MM.1S (cell line): Measurements from ENCODE around the gene PPP1R9A.

Experiments used
- DNase-seq: peaks from one replicate; pipeline ENCODE4 v3.0.0-alpha.2; 2015
- H2AFZ ChIP-seq: fragments of 300-600 bp; sonication (generic); 2 replicates; pipeline ENCODE4 v1.6.0; 2016; ENCODE audit warnings: antibody characterized with exemption, low read length
- H3F3A ChIP-seq: fragments of 300-600 bp; sonication (generic); 2 replicates; pipeline ENCODE4 v1.6.1; 2016; ENCODE audit warnings: mild to moderate bottlenecking, antibody characterized with exemption, low read length, moderate library complexity, mixed read lengths; ENCODE audit not compliant: insufficient read depth
- H3K27ac ChIP-seq: fragments of 300-600 bp; sonication (generic); 2 replicates; pipeline ENCODE4 v1.5.1; 2016; ENCODE audit warnings: mild to moderate bottlenecking, low read length
- H3K27me3 ChIP-seq: fragments of 300-600 bp; sonication (generic); replicated peaks from 2 replicates; pipeline ENCODE4 v1.6.0; 2016; ENCODE audit warnings: low read length; ENCODE audit not compliant: insufficient read depth
- H3K36me3 ChIP-seq: fragments of 300-600 bp; sonication (generic); replicated peaks from 2 replicates; pipeline ENCODE4 v1.6.1; 2016; ENCODE audit warnings: mild to moderate bottlenecking, low read length, mixed read lengths; ENCODE audit not compliant: insufficient read depth
- H3K4me1 ChIP-seq: fragments of 300-600 bp; sonication (generic); 2 replicates; pipeline ENCODE4 v1.6.1; 2016; ENCODE audit warnings: low read length, mixed read lengths
- H3K4me2 ChIP-seq: fragments of 300-600 bp; sonication (generic); 2 replicates; pipeline ENCODE4 v1.6.0; 2016; ENCODE audit warnings: low read depth, low read length
- H3K4me3 ChIP-seq: fragments of 300-600 bp; sonication (generic); 2 replicates; pipeline ENCODE4 v1.5.1; 2016; ENCODE audit warnings: low read length, mixed read lengths
- H3K79me2 ChIP-seq: fragments of 300-600 bp; sonication (generic); 2 replicates; pipeline ENCODE4 v1.6.1; 2016; ENCODE audit warnings: mixed run types, low read length, mixed read lengths
- H3K9ac ChIP-seq: fragments of 300-600 bp; sonication (generic); 2 replicates; pipeline ENCODE4 v1.6.1; 2016; ENCODE audit warnings: low read length, mixed read lengths
- H3K9me2 ChIP-seq: fragments of 300-600 bp; sonication (generic); replicated peaks from 2 replicates; pipeline ENCODE4 v1.6.1; 2016; ENCODE audit warnings: mild to moderate bottlenecking, low read length, mixed read lengths; ENCODE audit not compliant: insufficient read depth
- H3K9me3 ChIP-seq: fragments of 300-600 bp; sonication (generic); replicated peaks from 2 replicates; pipeline ENCODE4 v1.6.1; 2016; ENCODE audit warnings: mild to moderate bottlenecking, low read length, mixed read lengths; ENCODE audit not compliant: insufficient read depth
- H4K20me1 ChIP-seq: fragments of 300-600 bp; sonication (generic); 2 replicates; pipeline ENCODE4 v1.6.1; 2016; ENCODE audit warnings: mild to moderate bottlenecking, low read length, moderate library complexity, mixed read lengths; ENCODE audit not compliant: insufficient read depth
- EZH2 ChIP-seq: fragments of 300-600 bp; sonication (generic); optimal IDR thresholded peaks from 2 replicates; pipeline ENCODE3; 2017; ENCODE audit warnings: low read depth, mild to moderate bottlenecking, antibody characterized with exemption, low read length, mixed read lengths
- EZH2phosphoT487 ChIP-seq: fragments of 300-600 bp; sonication (generic); IDR thresholded peaks from 2 replicates; pipeline ENCODE4 v1.6.1; 2018; ENCODE audit warnings: antibody characterized with exemption, low read length
- TF ChIP-seq, protein P1 (sequence below): fragments of 300-600 bp; sonication (generic); IDR thresholded peaks from 2 replicates; pipeline ENCODE4 v1.5.1; 2016; ENCODE audit warnings: antibody characterized with exemption, low read length, mixed read lengths

Gene PPP1R9A

GRCh38 chr7:94888995-94889523, 18.3 kb upstream of the PPP1R9A start:
- TF ChIP-seq, protein P1, sequence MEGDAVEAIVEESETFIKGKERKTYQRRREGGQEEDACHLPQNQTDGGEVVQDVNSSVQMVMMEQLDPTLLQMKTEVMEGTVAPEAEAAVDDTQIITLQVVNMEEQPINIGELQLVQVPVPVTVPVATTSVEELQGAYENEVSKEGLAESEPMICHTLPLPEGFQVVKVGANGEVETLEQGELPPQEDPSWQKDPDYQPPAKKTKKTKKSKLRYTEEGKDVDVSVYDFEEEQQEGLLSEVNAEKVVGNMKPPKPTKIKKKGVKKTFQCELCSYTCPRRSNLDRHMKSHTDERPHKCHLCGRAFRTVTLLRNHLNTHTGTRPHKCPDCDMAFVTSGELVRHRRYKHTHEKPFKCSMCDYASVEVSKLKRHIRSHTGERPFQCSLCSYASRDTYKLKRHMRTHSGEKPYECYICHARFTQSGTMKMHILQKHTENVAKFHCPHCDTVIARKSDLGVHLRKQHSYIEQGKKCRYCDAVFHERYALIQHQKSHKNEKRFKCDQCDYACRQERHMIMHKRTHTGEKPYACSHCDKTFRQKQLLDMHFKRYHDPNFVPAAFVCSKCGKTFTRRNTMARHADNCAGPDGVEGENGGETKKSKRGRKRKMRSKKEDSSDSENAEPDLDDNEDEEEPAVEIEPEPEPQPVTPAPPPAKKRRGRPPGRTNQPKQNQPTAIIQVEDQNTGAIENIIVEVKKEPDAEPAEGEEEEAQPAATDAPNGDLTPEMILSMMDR, result no peak
- no peak for TF ChIP-seq EZH2
- TF ChIP-seq EZH2phosphoT487, result no peak
- Histone ChIP-seq H3K9me3 (no peaks in the 10 kb centered on the region), H4K20me1 (no peaks in the 10 kb centered on the region), H2AFZ (no peak overlapping the region), H3K36me3 (no peaks in the 10 kb centered on the region), H3K4me2 (no peak overlapping the region), H3F3A (no peaks in the 10 kb centered on the region), H3K79me2 (no peaks in the 10 kb centered on the region), H3K9ac (no peak overlapping the region), H3K27me3 (no peaks in the 10 kb centered on the region), H3K4me1 (no peaks in the 10 kb centered on the region), H3K4me3 (no peak overlapping the region), H3K27ac (no peak overlapping the region), H3K9me2 (no peaks in the 10 kb centered on the region)
- no peak for DNase-seq

- no peaks in the 10 kb centered on the region for H3K4me1 ChIP-seq
- no peak overlapping the region for H3K9ac ChIP-seq
- no peaks in the 10 kb centered on the region for H3K9me3 ChIP-seq
- TF ChIP-seq, protein P1, result no peak
- TF ChIP-seq EZH2phosphoT487, result no peak
- no peak for TF ChIP-seq EZH2
- no peak overlapping the region for H3K4me2 ChIP-seq
- no peaks in the 10 kb centered on the region for H4K20me1 ChIP-seq
- no peaks in the 10 kb centered on the region for H3K9me2 ChIP-seq
- no peaks in the 10 kb centered on the region for H3K36me3 ChIP-seq
- no peak overlapping the region for H3K4me3 ChIP-seq
- no peaks in the 10 kb centered on the region for H3K27me3 ChIP-seq
- no peak for DNase-seq
- H3F3A ChIP-seq, result no peaks in the 10 kb centered on the region
- no peak overlapping the region for H2AFZ ChIP-seq
- H3K27ac ChIP-seq, result no peak overlapping the region
- no peaks in the 10 kb centered on the region for H3K79me2 ChIP-seq
Measured at GRCh38 chr7:94890216-94890615, 17.2 kb upstream of the PPP1R9A start.

- no peaks in the 10 kb centered on the region for H3K36me3 ChIP-seq
- H3K79me2 ChIP-seq, result no peaks in the 10 kb centered on the region
- peaks cover 3% of the 10 kb centered on the region; the same call in 1 of the 2 replicates for H3K4me1 ChIP-seq
- H3K27ac ChIP-seq, result no peak overlapping the region
- no peaks in the 10 kb centered on the region for H4K20me1 ChIP-seq
- no peak overlapping the region for H3K4me2 ChIP-seq
- TF ChIP-seq, protein P1, result no peak
- no peak for TF ChIP-seq EZH2phosphoT487
- no peak for TF ChIP-seq EZH2
- no peaks in the 10 kb centered on the region for H3K27me3 ChIP-seq
- no peak overlapping the region for H3K4me3 ChIP-seq
- H3K9me2 ChIP-seq, result no peaks in the 10 kb centered on the region
- no peaks in the 10 kb centered on the region for H3F3A ChIP-seq
- H2AFZ ChIP-seq, result no peak overlapping the region
- H3K9me3 ChIP-seq, result no peaks in the 10 kb centered on the region
- no peak overlapping the region for H3K9ac ChIP-seq
- no peak for DNase-seq
Measured at GRCh38 chr7:94893661-94894060, 13.7 kb upstream of the PPP1R9A start.
